Fibroblast of skin of left quadriceps (primary cell): Measurements from ENCODE around the gene LARP1B.
"Not testable (repeated sequence)": the region's sequence is repeated elsewhere in the genome, so short reads cannot be mapped to it uniquely, and the experiment has no call there.

ENCODE experiments used
- DNase-seq, 2 experiments: peaks; one replicate each; pipeline ENCODE4 v3.0.0-alpha.2; 2013; ENCODE audit warnings: low read depth in 2 of 2

The LARP1B gene

GRCh38 chr4:128135391-128135790 lies 74.3 kb downstream of the LARP1B start:
- DNase-seq, result no peak

- no peak for DNase-seq
Observed at GRCh38 chr4:128141866-128142265, 80.8 kb downstream of the LARP1B start.

DNA sequence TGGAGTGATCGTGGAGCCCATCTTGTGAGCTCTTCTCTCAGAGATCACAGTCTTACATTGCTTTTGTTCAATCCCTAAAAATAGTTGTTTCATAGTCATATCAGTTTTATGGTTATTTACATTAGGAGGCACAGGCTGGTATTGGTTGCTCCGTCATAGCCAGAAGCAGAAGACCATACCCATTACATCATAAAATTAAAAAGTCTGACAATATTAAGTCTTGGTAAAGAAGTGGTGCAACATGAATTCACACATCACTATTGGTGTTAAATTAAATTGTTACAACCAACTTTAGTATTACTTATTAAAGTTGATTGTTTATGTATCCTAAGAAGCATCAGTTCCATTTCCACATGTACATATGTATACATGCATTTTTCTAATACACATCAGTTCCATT lies 84.6 kb downstream of the LARP1B start:
- DNase-seq, result no peak

DNA sequence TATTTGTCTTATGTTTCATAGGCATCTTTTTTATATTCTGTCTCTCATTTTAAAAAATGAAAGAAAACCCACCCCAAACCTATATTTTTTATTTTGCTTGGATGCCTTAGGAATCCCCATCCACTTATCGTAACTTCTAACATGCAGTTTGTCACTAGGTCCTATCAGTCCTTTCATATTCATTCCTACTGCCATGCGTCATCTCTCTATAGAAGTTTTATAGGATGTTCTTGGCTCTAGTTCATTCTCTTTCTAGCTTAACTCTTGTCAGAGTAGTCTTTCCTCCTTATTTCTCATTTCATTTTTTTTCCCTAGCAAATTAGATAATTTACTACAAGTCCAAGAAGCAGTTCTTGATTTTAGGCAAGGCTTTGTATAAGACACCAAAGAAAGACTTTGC lies 92.7 kb downstream of the LARP1B start:
- no peak for DNase-seq

DNA sequence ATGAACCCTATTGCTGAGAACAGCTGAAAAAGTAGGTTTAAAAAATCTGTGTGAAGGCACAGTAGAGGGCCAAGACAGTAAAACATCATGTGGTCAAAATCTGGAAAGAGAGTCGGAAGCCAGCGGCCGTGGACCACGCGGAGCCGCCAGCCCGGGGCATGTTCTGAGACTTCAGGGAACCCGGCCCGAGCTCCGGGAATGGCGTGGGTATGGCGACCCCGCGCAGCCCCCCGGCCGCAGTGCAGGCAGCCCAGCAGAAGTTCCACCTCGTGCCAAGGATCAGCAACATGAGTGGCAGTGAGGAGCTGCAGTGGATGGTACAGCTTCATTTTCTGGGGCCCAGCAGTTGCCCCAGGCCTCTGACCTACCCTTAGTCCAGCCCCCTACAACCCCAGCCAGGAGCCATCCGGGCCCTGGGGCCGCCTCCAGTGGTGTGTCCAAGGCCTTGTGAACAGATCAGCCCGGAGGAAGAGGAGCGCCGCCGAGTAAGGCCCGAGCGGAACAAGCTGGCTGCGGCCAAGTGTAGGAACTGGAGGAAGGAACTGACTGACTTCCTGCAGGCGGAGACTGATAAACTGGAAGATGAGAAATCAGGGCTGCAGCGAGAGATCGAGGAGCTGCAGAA lies 94.2 kb downstream of the LARP1B start:
- DNase-seq, result no peak

DNA sequence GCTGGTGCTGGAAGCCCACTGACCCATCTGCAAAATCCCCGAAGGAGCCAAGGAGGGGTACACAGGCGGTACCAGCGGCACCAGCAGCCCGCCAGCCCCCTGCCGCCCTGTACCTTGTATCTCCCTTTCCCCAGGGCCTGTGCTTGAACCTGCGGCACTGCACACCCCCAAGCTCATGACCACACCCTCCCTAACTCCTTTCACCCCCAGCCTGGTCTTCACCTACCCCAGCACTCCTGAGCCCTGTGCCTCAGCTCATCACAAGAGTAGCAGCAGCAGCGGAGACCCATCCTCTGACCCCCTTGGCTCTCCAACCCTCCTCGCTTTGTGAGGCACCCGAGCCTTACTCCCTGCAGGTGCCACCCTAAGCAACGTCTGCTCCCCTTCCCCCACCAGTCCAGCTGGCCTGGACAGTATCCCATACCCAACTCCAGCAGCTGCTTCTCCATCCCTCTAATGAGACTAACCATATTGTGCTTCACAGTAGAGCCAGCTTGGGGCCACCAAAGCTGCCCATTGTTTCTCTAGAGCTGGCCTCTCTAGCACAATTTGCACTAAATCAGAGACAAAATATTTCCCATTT lies 94.9 kb downstream of the LARP1B start:
- DNase-seq, result no peak

GRCh38 chr4:128156472-128156871 lies 95.4 kb downstream of the LARP1B start:
- not testable (repeated sequence) for DNase-seq

DNA sequence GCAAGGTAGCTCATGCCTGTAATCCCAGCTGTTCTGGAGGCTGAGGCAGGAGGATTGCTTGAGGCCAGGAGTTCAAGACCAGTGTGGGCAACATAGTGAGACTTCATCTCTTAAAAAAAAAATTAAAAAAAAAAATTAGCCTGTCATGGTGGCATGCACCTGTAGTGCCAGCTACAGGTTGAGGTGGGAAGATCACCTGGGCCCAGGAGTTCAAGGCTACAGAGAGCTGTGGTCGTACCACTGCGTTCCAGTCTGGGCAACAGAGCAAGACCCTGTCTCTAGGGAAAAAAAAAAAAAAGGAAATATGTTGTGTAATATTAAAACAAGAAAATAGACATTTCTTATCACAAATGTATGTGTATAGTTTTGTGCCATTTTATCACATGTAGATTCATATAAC lies 97.8 kb downstream of the LARP1B start:
- DNase-seq, result no peak

DNA sequence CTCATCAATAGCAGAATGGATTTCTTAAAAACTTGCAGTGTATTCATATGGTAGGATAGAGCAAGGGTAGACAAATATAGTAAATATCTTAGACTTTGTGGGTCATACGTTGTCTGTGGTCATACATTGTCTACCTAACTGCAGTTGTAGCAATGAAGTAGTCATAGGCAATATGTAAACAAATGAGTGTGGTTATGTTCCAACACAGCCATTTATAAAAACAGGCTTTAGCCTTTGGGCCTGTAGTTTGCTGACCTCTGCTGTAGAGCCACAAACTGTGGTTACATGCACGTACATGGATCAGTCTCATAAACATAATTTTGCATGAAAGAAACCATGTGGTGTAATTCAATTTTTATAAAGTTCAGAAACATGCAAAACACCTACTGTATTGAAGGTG lies 98.9 kb downstream of the LARP1B start:
- DNase-seq, result no peak

DNA sequence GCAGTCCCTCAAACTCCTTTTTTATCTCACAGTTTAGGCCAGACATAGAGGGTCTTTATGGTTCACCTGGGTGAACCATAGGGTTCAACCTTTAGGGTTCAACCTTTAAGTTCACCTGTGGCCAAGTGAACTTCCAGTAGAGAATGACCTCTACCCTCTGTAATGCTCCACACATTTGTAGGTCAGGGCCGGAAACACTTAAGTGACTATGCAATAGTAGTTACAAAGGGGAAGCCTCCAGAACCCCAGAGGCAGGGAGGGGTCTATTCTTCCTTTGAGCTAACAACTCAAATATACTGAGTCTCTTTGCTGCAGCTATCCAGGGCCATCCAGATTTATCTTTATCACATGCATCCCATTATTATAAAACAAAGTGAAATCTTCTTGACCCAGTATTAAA lies 100.0 kb downstream of the LARP1B start:
- no peak for DNase-seq

DNA sequence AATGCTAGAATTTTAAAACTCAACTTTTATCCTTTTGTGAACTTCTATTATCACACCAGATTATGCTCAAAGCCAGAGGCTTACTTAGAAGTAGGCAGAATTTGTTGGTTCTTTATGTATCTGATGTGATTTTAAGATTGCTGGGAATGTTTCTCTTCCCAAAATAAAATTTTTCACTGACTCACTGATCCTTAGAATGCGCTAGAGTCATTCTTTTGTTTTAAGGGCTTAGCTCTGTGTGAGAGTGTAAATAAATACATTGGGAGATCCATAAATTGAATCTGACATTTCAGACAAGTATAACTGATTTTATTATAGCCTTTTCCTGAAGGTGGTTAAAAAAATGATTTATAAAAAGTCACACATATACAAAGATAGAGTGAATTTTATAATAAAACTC lies 101.3 kb downstream of the LARP1B start:
- no peak for DNase-seq

DNA sequence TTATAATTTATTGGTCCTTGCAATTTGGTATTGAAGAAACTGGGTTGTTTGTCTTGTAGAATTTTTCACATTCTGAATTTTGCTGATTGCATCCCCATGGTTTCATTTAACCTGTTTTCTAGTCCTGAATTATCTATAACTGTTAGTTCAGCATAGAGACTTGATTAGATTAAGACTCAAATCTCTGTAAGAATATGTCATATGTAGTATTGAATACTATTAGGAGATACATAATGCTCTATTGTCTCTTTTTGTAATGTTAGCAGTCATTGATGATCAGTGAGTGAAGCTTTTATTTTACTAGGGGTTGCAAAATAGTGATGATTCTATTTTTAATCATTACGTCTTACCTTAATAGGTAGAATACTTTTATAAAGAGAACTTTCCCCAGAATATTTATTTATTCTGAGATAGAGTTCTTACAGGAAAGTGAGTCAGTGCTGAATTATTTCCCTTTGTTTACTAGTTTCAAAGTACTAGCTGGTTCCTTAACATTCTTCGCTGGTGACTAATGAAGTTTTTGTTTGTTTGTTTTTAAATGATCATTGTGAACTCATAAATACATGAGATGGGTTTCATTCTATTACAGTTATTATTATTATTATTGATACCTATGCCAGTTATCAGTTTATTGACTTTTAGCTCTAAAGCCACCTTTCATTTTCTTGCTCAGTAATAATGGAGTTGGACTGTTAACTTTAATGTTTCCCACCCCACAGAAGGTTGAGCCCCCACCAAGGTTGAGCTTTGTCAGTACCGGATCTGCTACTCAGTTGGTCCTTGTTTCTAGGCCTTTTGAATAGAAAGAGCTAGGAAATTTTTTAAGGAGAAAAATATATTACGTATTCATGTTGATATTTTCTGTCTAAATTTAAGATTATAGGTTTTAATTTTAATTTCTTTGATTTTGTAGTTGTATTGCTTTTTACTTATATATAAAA lies 102.3 kb downstream of the LARP1B start:
- no peak for DNase-seq

DNA sequence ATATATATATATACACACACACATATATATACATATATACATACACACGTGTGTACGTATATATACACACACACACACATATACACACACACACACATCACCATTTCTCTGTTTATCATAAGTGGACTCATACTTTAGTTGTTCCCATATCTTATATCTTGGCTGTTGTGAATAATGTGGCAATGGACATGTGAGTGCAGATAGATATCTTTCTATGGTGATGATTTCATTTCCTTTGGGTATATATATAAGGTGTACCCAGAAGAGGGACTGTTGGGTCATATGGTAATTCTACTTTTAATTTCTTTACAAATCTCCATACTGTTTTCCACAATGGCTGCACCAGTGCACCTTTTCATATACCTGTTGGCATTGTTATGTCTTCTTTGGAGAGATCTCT lies 105.9 kb downstream of the LARP1B start:
- no peak for DNase-seq

- no peak for DNase-seq
Observed at GRCh38 chr4:128168701-128169100, 107.6 kb downstream of the LARP1B start.

- no peak for DNase-seq
Observed at GRCh38 chr4:128169245-128169644, 108.1 kb downstream of the LARP1B start.

DNA sequence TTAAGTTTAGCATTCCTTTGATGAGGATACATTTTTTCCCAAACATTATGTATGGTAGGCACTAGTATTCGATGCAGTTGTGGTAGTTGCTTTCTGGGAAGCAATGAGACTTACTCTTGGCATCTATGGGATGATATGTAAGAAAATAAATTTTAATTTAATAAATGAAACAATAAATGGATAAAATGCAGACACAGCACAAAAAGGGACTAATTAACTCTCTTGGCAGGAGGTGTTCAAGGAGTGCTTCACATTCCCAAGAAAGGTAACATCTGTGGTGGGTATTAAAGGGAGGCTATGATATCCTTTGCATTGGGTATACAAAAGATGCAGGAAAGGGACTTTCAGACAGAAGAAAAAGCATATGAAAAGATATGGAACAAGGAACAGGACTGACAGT lies 115.5 kb downstream of the LARP1B start:
- DNase-seq, result no peak

DNA sequence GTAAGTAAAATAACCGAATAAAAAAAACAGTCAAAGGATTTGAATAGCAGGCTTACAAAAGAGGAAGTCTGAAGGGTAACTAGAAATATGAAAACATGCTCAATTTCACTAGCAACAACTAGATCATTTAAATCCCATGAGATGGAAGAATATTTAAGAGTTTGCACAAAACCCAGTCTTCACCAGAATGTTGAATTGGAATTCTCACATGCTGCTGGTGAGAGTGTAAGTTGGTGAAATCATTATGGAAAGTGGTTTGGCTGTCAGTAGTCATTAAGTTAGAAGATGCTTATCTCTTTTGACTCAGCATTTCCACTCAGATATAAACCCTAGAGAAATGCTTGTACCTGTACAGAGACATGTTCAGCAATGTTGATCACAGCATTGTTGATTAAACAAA lies 116.4 kb downstream of the LARP1B start:
- no peak for DNase-seq

GRCh38 chr4:128186623-128187022 lies 125.5 kb downstream of the LARP1B start:
- DNase-seq, result no peak

GRCh38 chr4:128191115-128191781 lies 130.1 kb downstream of the LARP1B start:
- peak; percentile 37 to 43 for DNase-seq

GRCh38 chr4:128220286-128221235 lies 159.4 kb downstream of the LARP1B start:
- peak; percentile 51 to 54 for DNase-seq

DNA sequence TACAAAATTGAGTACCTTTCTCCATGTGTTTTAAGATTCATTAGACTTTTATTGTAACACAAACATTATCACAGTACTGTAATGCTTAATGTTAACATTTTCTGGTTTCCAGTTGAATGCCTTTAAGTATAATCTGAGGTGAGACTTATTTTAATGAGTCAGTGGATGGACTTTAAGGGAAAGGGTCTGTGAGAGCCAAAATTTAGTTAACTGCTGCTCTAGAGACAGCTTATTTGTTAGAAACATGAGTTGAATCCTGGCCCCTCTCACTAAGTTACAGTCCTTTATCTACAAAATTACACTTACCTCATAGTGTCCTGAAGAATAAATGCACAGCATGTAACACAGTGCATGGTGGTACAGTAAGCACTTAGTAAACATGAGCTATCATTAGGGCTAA lies 160.5 kb downstream of the LARP1B start:
- no peak for DNase-seq
